Thyroid gland (tissue), 4 donors: ENCODE data around the gene CRYAB. TPM values are rescaled to one million over a fixed set of nuclear protein-coding genes. Genes with fewer than 3 reads are reported as not detected.
A peak's percentile ranks its signal among the peaks of the same experiment; 100 is the strongest.
"Not testable (repeated sequence)": the region's sequence is repeated elsewhere in the genome, so short reads cannot be mapped to it uniquely, and the experiment has no call there.

Experiments used
- DNase-seq, 2 donors: peaks; one replicate each; pipeline ENCODE4 v3.0.0-alpha.2; 2019
- H3K27ac ChIP-seq, 3 donors: fragments of 200-600 bp; sonication (generic); 1 replicate in 2 of 3; 2 replicates in 1 of 3; pipeline ENCODE4 v1.5.1; 2016 to 2019; ENCODE audit warnings: mild to moderate bottlenecking in 1 of 3, moderate library complexity in 1 of 3
- H3K27me3 ChIP-seq: fragments of 200-600 bp; sonication (generic); one replicate; pipeline ENCODE4 v1.5.1; 2019
- H3K36me3 ChIP-seq, 2 donors: fragments of 200-600 bp; sonication (generic); one replicate each; pipeline ENCODE4 v1.5.1; 2016 to 2019
- H3K4me1 ChIP-seq, 2 donors: fragments of 200-600 bp; sonication (generic); one replicate each; pipeline ENCODE4 v1.5.1; 2017 to 2019
- H3K4me3 ChIP-seq, 3 donors: fragments of 200-600 bp; sonication (generic); replicated peaks in 1 of 3; 1 replicate in 2 of 3; 2 replicates in 1 of 3; pipeline ENCODE4 v1.5.1; 2016; ENCODE audit warnings: mild to moderate bottlenecking in 1 of 3
- H3K9me3 ChIP-seq: fragments of 200-600 bp; sonication (generic); one replicate; pipeline ENCODE4 v1.5.1; 2017
- CTCF ChIP-seq, 6 experiments: fragments of 200-600 bp in 3 of 6; fragments of 450-650 bp in 3 of 6; sonication (generic) in 3 of 6; IDR thresholded peaks; one replicate each; pipeline ENCODE4 v1.5.1; 2016 to 2019; ENCODE audit warnings: antibody characterized with exemption in 6 of 6, mild to moderate bottlenecking in 2 of 6, inconsistent platforms in 1 of 6, moderate library complexity in 1 of 6
- POLR2A ChIP-seq, 2 donors: fragments of 450-650 bp; IDR thresholded peaks; one replicate each; pipeline ENCODE4 v1.6.1; 2017; ENCODE audit warnings: antibody characterized with exemption in 2 of 2, mild to moderate bottlenecking in 2 of 2, moderate library complexity in 1 of 2
- WGBS, 2 donors: methylation state at CpG; one replicate each; pipeline ENCODE4 v1.1.5; 2017; 5-methylcytosine and 5-hydroxymethylcytosine counted together
- intact Hi-C: fragments of 100-400 bp; cut with DNase I; formaldehyde crosslinking; loops from one replicate; pipeline ENCODE4 v1.15.1; 2023
- total RNA-seq, 4 donors: library from RNA; depleted of rRNA; stranded (reverse); fragments of >200 nt; gene quantifications; one replicate each; pipeline ENCODE4 v1.2.3, GENCODE V29; 2016

The CRYAB gene
- total RNA-seq, 4 donors from 2014 or later, result 174 to 350 (median 250) TPM

- WGBS, 2 donors, result 64 to 71% methylated on average over 2 of the region's 2 CpGs
- Histone ChIP-seq H3K36me3 (peaks cover 0 to 7% of the 10 kb centered on the region in 2 donors), H3K27ac (no peak overlapping the region), H3K4me1 (peaks cover 7 to 12% of the 10 kb centered on the region in 2 donors), H3K4me3 (no peak overlapping the region), H3K9me3 (no peaks in the 10 kb centered on the region), H3K27me3 (no peaks in the 10 kb centered on the region)
- TF ChIP-seq CTCF (IDR thresholded peaks at IDR 0.05) (no peak), POLR2A (IDR thresholded peaks at IDR 0.05) (no peak)
- intact Hi-C loops, result no loop called here
- no peak for DNase-seq
Observed at GRCh38 chr11:111905411-111905810, 6.2 kb downstream of the CRYAB start.

- no peak overlapping the region for H3K27ac ChIP-seq
- intact Hi-C loops, result no loop called here
- TF ChIP-seq POLR2A (IDR thresholded peaks at IDR 0.05), result no peak
- no peak for TF ChIP-seq CTCF (IDR thresholded peaks at IDR 0.05)
- WGBS, 2 donors, result 89 to 91% methylated on average over 2 of the region's 2 CpGs
- no peak for DNase-seq
- H3K4me3 ChIP-seq, result no peak overlapping the region
- no peaks in the 10 kb centered on the region for H3K27me3 ChIP-seq
- no peaks in the 10 kb centered on the region for H3K36me3 ChIP-seq
- H3K4me1 ChIP-seq, result no peaks in the 10 kb centered on the region
- H3K9me3 ChIP-seq, result no peaks in the 10 kb centered on the region
Observed at GRCh38 chr11:111886844-111887243, 24.7 kb downstream of the CRYAB start.

DNA sequence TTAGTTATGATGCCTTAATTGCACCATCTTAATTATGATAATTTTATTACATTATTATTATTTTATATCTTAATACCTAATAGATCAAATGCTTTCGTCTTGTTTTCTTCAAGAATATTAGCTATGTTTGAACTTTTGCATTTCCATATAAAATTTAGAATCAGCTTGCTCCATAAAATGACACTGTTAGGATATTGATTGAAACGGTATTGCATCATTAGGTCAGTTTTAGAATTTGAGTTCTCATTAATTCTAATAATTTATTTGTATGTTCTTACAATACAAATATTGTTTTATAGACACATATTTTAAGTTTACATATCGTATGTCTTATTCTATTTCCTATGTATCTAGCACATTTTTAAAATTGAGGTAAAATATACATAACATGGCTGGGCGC is 25.5 kb downstream of the CRYAB start:
- H3K4me3 ChIP-seq, result no peak overlapping the region
- TF ChIP-seq CTCF (IDR thresholded peaks at IDR 0.05) (no peak), POLR2A (IDR thresholded peaks at IDR 0.05) (no peak)
- H3K27me3 ChIP-seq, result no peaks in the 10 kb centered on the region
- no peaks in the 10 kb centered on the region for H3K9me3 ChIP-seq
- no peaks in the 10 kb centered on the region for H3K36me3 ChIP-seq
- no peak overlapping the region for H3K27ac ChIP-seq
- no peak for DNase-seq
- WGBS, 2 donors, result 83 to 93% methylated on average over 4 of the region's 4 CpGs
- no peaks in the 10 kb centered on the region for H3K4me1 ChIP-seq
- intact Hi-C loops, result no loop called here

DNA sequence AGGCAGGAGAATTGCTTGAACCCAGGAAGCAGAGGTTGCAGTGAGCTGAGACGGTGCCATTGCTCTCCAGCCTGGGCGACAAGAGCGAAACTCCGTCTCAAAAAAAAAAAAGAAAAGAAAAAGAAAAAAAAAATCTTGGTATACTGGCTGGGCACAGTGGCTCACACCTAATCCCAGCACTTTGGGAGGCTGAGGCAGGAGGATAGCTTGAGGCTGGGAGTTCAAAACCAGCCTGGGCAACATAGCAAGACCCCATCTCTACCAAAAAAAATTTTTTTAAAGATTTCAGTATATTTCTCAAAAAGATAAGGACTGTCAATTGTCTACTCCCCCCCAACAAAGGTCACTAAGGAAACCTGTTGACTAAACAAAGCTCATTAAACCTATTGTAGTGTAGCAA is 26.5 kb downstream of the CRYAB start:
- DNase-seq, H3K9me3 ChIP-seq, H3K27me3 ChIP-seq, H3K4me3 ChIP-seq, H3K4me1 ChIP-seq, H3K36me3 ChIP-seq, intact Hi-C loops, H3K27ac ChIP-seq: not testable (repeated sequence)
- WGBS, 2 donors, result 83 to 99% methylated on average over 4 of the region's 4 CpGs

DNA sequence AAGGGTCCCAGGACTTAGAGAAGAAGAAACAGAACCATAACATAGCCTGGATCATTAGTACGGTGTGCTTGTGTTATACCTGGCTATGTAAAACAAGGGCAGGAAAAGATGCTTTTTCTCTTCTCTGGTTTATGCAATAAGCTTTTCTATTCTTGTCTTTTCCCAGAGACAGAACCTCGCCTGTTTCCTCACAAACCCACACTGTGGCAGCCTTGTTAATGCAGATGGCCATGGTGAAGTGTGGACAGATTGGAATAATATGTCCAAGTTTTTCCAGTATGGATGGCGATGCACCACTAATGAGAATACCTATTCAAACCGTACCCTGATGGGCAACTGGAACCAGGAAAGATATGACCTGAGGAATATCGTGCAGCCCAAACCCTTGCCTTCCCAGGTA is 29.4 kb downstream of the CRYAB start:
- intact Hi-C loops, result loop anchor here (5.0 kb wide), 1 partner anchor 45 kb away; no protein-coding TSS in a partner anchor
- no peak for TF ChIP-seq POLR2A (IDR thresholded peaks at IDR 0.05)
- no peak for TF ChIP-seq CTCF (IDR thresholded peaks at IDR 0.05)
- no peak for DNase-seq
- 92 to 96% methylated on average over 5 of the region's 5 CpGs for WGBS, 2 donors
- no peaks in the 10 kb centered on the region for H3K36me3 ChIP-seq
- no peak overlapping the region for H3K27ac ChIP-seq
- H3K4me3 ChIP-seq, result no peak overlapping the region
- H3K27me3 ChIP-seq, result no peaks in the 10 kb centered on the region
- no peaks in the 10 kb centered on the region for H3K9me3 ChIP-seq
- H3K4me1 ChIP-seq, result peaks cover 3 to 18% of the 10 kb centered on the region in 2 donors

DNA sequence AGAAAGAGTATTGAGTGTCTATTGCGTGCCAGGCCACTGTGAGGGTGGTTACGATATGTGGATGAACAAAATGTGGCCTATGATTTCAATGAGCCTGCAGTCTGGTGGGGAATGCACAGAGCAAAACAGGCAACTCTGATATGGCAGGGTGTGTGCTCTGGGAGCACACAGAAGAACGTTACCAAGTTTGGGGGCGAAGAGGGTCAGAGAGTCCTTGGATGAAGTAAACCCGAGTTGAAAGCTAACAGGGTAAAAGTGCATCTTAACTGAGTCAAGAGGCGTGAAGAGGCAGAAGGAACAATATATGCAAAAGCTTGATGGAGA is 32.0 kb downstream of the CRYAB start:
- TF ChIP-seq CTCF (IDR thresholded peaks at IDR 0.05), result no peak
- no peak for TF ChIP-seq POLR2A (IDR thresholded peaks at IDR 0.05)
- Histone ChIP-seq H3K27ac (peak overlapping the region; percentile 94 to 99 (median 96)), H3K27me3 (no peaks in the 10 kb centered on the region), H3K4me3 (peak overlapping the region; percentile 34 to 48 (median 41)), H3K9me3 (no peaks in the 10 kb centered on the region), H3K36me3 (peaks cover 0 to 3% of the 10 kb centered on the region in 2 donors), H3K4me1 (peaks cover 3 to 18% of the 10 kb centered on the region in 2 donors)
- WGBS, 2 donors, result 27 to 31% methylated on average over 6 of the region's 6 CpGs
- intact Hi-C loops, result loop anchor here (5.0 kb wide), 1 partner anchor 98 kb away; no protein-coding TSS in a partner anchor
- DNase-seq, result no peak
